ENCODE results near the gene LAMTOR2. TPM values are rescaled to one million over a fixed set of nuclear protein-coding genes. Genes with fewer than 3 reads are reported as not detected.

LAMTOR2 gene
- total and polyA plus RNA-seq, 2 of the 8 experiments (the other 6 are each of a cell fraction or from before 2014, with no cell fraction given) = 54.7 to 122 TPM

DNA sequence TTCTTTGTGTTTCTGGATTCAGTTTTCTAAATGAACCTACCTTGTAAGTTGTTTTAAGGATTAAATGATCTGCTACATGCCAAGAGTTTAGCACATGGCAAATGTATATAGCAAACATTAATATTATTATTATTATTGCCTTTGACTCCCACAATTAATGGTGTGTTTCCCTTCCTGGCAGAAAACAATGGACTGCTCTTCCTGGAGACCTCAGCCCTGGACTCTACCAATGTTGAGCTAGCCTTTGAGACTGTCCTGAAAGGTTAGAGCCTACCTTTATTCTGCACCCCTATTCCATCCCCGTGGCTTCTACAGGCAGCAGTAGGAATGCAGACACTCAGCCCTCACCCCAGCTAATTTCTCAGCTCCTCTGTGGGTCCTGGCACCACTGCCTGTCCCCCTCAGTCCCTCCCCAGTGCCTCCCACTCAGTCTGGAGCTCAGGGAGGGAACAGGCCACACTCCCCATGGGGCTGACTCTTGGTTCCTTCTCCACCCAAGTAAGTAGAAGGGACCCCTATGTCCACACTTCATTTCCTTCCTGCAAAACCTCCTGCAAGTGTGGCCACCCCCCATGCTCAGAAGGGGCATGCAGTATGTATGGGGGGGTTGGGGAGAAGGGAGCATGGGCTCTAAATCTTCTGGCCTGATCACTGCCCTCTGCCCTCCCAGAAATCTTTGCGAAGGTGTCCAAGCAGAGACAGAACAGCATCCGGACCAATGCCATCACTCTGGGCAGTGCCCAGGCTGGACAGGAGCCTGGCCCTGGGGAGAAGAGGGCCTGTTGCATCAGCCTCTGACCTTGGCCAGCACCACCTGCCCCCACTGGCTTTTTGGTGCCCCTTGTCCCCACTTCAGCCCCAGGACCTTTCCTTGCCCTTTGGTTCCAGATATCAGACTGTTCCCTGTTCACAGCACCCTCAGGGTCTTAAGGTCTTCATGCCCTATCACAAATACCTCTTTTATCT lies 15.2 kb downstream of the LAMTOR2 start (continued):
- TF ChIP-seq, protein P1, sequence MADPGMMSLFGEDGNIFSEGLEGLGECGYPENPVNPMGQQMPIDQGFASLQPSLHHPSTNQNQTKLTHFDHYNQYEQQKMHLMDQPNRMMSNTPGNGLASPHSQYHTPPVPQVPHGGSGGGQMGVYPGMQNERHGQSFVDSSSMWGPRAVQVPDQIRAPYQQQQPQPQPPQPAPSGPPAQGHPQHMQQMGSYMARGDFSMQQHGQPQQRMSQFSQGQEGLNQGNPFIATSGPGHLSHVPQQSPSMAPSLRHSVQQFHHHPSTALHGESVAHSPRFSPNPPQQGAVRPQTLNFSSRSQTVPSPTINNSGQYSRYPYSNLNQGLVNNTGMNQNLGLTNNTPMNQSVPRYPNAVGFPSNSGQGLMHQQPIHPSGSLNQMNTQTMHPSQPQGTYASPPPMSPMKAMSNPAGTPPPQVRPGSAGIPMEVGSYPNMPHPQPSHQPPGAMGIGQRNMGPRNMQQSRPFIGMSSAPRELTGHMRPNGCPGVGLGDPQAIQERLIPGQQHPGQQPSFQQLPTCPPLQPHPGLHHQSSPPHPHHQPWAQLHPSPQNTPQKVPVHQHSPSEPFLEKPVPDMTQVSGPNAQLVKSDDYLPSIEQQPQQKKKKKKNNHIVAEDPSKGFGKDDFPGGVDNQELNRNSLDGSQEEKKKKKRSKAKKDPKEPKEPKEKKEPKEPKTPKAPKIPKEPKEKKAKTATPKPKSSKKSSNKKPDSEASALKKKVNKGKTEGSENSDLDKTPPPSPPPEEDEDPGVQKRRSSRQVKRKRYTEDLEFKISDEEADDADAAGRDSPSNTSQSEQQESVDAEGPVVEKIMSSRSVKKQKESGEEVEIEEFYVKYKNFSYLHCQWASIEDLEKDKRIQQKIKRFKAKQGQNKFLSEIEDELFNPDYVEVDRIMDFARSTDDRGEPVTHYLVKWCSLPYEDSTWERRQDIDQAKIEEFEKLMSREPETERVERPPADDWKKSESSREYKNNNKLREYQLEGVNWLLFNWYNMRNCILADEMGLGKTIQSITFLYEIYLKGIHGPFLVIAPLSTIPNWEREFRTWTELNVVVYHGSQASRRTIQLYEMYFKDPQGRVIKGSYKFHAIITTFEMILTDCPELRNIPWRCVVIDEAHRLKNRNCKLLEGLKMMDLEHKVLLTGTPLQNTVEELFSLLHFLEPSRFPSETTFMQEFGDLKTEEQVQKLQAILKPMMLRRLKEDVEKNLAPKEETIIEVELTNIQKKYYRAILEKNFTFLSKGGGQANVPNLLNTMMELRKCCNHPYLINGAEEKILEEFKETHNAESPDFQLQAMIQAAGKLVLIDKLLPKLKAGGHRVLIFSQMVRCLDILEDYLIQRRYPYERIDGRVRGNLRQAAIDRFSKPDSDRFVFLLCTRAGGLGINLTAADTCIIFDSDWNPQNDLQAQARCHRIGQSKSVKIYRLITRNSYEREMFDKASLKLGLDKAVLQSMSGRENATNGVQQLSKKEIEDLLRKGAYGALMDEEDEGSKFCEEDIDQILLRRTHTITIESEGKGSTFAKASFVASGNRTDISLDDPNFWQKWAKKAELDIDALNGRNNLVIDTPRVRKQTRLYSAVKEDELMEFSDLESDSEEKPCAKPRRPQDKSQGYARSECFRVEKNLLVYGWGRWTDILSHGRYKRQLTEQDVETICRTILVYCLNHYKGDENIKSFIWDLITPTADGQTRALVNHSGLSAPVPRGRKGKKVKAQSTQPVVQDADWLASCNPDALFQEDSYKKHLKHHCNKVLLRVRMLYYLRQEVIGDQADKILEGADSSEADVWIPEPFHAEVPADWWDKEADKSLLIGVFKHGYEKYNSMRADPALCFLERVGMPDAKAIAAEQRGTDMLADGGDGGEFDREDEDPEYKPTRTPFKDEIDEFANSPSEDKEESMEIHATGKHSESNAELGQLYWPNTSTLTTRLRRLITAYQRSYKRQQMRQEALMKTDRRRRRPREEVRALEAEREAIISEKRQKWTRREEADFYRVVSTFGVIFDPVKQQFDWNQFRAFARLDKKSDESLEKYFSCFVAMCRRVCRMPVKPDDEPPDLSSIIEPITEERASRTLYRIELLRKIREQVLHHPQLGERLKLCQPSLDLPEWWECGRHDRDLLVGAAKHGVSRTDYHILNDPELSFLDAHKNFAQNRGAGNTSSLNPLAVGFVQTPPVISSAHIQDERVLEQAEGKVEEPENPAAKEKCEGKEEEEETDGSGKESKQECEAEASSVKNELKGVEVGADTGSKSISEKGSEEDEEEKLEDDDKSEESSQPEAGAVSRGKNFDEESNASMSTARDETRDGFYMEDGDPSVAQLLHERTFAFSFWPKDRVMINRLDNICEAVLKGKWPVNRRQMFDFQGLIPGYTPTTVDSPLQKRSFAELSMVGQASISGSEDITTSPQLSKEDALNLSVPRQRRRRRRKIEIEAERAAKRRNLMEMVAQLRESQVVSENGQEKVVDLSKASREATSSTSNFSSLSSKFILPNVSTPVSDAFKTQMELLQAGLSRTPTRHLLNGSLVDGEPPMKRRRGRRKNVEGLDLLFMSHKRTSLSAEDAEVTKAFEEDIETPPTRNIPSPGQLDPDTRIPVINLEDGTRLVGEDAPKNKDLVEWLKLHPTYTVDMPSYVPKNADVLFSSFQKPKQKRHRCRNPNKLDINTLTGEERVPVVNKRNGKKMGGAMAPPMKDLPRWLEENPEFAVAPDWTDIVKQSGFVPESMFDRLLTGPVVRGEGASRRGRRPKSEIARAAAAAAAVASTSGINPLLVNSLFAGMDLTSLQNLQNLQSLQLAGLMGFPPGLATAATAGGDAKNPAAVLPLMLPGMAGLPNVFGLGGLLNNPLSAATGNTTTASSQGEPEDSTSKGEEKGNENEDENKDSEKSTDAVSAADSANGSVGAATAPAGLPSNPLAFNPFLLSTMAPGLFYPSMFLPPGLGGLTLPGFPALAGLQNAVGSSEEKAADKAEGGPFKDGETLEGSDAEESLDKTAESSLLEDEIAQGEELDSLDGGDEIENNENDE (IDR thresholded peaks at IDR 0.05; ENCODE audit: insufficient replicate concordance, low read length) = no peak
- no peak for TF ChIP-seq CHD1 (IDR thresholded peaks at IDR 0.05; ENCODE audit: low read depth, low read length)
- TF ChIP-seq, protein P2, sequence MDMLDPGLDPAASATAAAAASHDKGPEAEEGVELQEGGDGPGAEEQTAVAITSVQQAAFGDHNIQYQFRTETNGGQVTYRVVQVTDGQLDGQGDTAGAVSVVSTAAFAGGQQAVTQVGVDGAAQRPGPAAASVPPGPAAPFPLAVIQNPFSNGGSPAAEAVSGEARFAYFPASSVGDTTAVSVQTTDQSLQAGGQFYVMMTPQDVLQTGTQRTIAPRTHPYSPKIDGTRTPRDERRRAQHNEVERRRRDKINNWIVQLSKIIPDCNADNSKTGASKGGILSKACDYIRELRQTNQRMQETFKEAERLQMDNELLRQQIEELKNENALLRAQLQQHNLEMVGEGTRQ (IDR thresholded peaks at IDR 0.05; ENCODE audit: low read length) = no peak
- TF ChIP-seq, protein P3, sequence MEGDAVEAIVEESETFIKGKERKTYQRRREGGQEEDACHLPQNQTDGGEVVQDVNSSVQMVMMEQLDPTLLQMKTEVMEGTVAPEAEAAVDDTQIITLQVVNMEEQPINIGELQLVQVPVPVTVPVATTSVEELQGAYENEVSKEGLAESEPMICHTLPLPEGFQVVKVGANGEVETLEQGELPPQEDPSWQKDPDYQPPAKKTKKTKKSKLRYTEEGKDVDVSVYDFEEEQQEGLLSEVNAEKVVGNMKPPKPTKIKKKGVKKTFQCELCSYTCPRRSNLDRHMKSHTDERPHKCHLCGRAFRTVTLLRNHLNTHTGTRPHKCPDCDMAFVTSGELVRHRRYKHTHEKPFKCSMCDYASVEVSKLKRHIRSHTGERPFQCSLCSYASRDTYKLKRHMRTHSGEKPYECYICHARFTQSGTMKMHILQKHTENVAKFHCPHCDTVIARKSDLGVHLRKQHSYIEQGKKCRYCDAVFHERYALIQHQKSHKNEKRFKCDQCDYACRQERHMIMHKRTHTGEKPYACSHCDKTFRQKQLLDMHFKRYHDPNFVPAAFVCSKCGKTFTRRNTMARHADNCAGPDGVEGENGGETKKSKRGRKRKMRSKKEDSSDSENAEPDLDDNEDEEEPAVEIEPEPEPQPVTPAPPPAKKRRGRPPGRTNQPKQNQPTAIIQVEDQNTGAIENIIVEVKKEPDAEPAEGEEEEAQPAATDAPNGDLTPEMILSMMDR (IDR thresholded peaks at IDR 0.05; ENCODE audit: control extremely low read depth in 1 of 3, insufficient read depth in 1 of 3, low read depth in 1 of 3, low read length in 3 of 3) = no peak
- no peak for TF ChIP-seq ZNF274 (IDR thresholded peaks at IDR 0.05; ENCODE audit: borderline replicate concordance, extremely low read depth, low read length)
